Measurements from ENCODE around the gene LYPLAL1. TPM values are rescaled to one million over a fixed set of nuclear protein-coding genes. Genes with fewer than 3 reads are reported as not detected.

The LYPLAL1 gene
- total RNA-seq, 1 experiment from 2014 or later: 21.1 TPM

- Histone ChIP-seq H2AFZ (ENCODE audit: low read length) (no peak overlapping the region), H3K9me3 (ENCODE audit: control insufficient read depth, low read depth, low read length) (no peaks in the 10 kb centered on the region), H3K4ac (ENCODE audit: low read depth, low read length) (no peak overlapping the region), H4K8ac (replicated peaks; ENCODE audit: insufficient read length, low read depth, low read length) (no peak overlapping the region), H3T11ph (ENCODE audit: low read length) (no peak overlapping the region), H3K9ac (ENCODE audit: extremely low read depth, insufficient read length, low read length) (no peak overlapping the region), H3K27me3 (ENCODE audit: insufficient read depth, low read length) (no peaks in the 10 kb centered on the region), H3K79me2 (ENCODE audit: insufficient read depth, low read length) (no peaks in the 10 kb centered on the region), H2AK5ac (ENCODE audit: insufficient read length, low read length) (no peak overlapping the region), H3K14ac (ENCODE audit: insufficient read depth, low read length) (no peak overlapping the region), H3K23ac (ENCODE audit: insufficient read length, low read depth, low read length) (no peak overlapping the region), H3K27ac (ENCODE audit: insufficient read length, low read depth, low read length) (no peak overlapping the region), H3K4me2 (ENCODE audit: insufficient read depth, insufficient read length, low read length) (no peak overlapping the region), H3K79me1 (ENCODE audit: insufficient read depth, low read depth, low read length, poor library complexity, severe bottlenecking) (no peaks in the 10 kb centered on the region), H2BK20ac (ENCODE audit: low read depth, low read length, poor library complexity, severe bottlenecking) (no peak overlapping the region), H3K56ac (ENCODE audit: insufficient read length, low read depth, low read length) (no peak overlapping the region), H3K4me1 (ENCODE audit: insufficient read depth, low read length) (no peaks in the 10 kb centered on the region), H3K23me2 (ENCODE audit: insufficient read length, low read depth, low read length, poor library complexity, severe bottlenecking) (no peaks in the 10 kb centered on the region), H4K5ac (ENCODE audit: insufficient read length, low read depth, low read length) (no peak overlapping the region), H2BK120ac (ENCODE audit: low read depth, low read length, poor library complexity, severe bottlenecking) (no peak overlapping the region), H4K20me1 (ENCODE audit: control insufficient read depth, insufficient read depth, insufficient read length) (no peaks in the 10 kb centered on the region), H2BK5ac (ENCODE audit: insufficient read length, low read length) (no peak overlapping the region), H2BK15ac (ENCODE audit: low read depth, low read length) (no peak overlapping the region), H3K18ac (ENCODE audit: insufficient read length, low read depth, low read length) (no peak overlapping the region), H2BK12ac (ENCODE audit: insufficient read length, low read depth, low read length) (no peak overlapping the region), H4K91ac (ENCODE audit: insufficient read length, low read depth, low read length) (no peak overlapping the region)
- Mint-ChIP-seq H3K27me3 (ENCODE audit: low read depth) (no peaks in the 10 kb centered on the region), H3K36me3 (ENCODE audit: insufficient read depth in 1 of 3, low read depth in 3 of 3) (no peaks in the 10 kb centered on the region), H3K27ac (no peak overlapping the region), H3K4me3 (no peak overlapping the region), H3K9me3 (no peaks in the 10 kb centered on the region), H3K4me1 (no peaks in the 10 kb centered on the region)
- no CpG with 5 or more reads among the region's 3 CpGs for WGBS (ENCODE audit: extremely low coverage, insufficient read length, low lambda C conversion rate)
- DNase-seq: no peak
- TF ChIP-seq, protein P1, sequence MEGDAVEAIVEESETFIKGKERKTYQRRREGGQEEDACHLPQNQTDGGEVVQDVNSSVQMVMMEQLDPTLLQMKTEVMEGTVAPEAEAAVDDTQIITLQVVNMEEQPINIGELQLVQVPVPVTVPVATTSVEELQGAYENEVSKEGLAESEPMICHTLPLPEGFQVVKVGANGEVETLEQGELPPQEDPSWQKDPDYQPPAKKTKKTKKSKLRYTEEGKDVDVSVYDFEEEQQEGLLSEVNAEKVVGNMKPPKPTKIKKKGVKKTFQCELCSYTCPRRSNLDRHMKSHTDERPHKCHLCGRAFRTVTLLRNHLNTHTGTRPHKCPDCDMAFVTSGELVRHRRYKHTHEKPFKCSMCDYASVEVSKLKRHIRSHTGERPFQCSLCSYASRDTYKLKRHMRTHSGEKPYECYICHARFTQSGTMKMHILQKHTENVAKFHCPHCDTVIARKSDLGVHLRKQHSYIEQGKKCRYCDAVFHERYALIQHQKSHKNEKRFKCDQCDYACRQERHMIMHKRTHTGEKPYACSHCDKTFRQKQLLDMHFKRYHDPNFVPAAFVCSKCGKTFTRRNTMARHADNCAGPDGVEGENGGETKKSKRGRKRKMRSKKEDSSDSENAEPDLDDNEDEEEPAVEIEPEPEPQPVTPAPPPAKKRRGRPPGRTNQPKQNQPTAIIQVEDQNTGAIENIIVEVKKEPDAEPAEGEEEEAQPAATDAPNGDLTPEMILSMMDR (conservative IDR thresholded peaks at IDR 0.05): no peak
Measured at GRCh38 chr1:219138747-219139146, 34.9 kb upstream of the LYPLAL1 start.
